Measurements from ENCODE around the gene HNRNPLL. TPM values are rescaled to one million over a fixed set of nuclear protein-coding genes. Genes with fewer than 3 reads are reported as not detected.
"Not testable (repeated sequence)": the region's sequence is repeated elsewhere in the genome, so short reads cannot be mapped to it uniquely, and the experiment has no call there.

The HNRNPLL gene
- total RNA-seq, result 10.6 TPM

DNA sequence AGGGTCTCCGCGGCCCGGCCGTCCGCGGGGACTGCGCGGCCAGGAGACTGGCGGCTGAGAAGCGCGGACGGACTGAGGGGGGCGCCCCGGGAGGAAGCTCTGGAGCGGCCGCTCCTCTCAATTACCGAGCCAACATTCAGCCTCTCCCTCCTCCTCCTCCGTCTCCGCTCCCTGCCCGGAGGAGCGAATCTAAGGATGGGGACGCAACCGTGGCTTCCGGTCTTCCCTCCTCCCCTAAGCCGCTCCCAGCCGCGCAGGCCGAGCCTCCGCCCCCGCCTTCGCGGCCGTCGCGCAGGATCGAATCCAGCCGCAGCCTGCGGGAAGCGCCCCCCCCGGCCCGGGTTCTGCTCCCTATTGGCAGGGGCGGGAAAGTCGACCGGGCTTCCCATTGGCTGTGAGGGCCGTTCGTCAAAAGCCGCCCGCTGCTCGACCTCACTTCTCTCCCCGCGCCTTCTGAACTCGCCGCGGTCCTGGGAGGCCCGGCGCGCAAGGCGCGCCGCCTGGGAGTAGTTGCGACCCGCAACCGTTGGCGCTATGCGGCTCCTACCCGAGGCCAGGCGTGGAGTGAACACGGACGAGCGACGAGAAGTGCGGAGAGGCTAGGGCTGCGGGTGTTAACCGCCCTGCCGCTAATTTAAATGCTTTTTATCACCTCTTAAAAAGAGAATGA is at the start of gene HNRNPLL:
TSS of gene HNRNPLL (minus strand) at position 197 of the 670 bp plus-strand sequence. CDS start 302 bp downstream, outside the sequence.
- TF ChIP-seq, protein P1, sequence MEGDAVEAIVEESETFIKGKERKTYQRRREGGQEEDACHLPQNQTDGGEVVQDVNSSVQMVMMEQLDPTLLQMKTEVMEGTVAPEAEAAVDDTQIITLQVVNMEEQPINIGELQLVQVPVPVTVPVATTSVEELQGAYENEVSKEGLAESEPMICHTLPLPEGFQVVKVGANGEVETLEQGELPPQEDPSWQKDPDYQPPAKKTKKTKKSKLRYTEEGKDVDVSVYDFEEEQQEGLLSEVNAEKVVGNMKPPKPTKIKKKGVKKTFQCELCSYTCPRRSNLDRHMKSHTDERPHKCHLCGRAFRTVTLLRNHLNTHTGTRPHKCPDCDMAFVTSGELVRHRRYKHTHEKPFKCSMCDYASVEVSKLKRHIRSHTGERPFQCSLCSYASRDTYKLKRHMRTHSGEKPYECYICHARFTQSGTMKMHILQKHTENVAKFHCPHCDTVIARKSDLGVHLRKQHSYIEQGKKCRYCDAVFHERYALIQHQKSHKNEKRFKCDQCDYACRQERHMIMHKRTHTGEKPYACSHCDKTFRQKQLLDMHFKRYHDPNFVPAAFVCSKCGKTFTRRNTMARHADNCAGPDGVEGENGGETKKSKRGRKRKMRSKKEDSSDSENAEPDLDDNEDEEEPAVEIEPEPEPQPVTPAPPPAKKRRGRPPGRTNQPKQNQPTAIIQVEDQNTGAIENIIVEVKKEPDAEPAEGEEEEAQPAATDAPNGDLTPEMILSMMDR (IDR thresholded peaks at IDR 0.05), result no peak
- peak within 1 kb of the TSS; percentile 96 to 99 for H3K27ac ChIP-seq
- intact Hi-C loops (cut with DNase I), result loop anchor here (1.0 to 5.0 kb wide), 4 partner anchors 63 to 226 kb away; partner anchors contain the start of genes ATL2, GALM and SRSF7
- H3K4me3 ChIP-seq, result peak within 1 kb of the TSS; percentile 90 to 91
- H3K9me3 ChIP-seq, result no peaks in the 10 kb centered on the region
- H3K27me3 ChIP-seq, result no peaks in the 10 kb centered on the region
- H3K36me3 ChIP-seq, result no peaks in the 10 kb centered on the region
- H3K4me1 ChIP-seq, result peaks cover 4 to 29% of the 10 kb centered on the region in 2 donors
- DNase-seq (ENCODE audit: low spot score in 2 of 2), result peak; percentile 91 to 98

DNA sequence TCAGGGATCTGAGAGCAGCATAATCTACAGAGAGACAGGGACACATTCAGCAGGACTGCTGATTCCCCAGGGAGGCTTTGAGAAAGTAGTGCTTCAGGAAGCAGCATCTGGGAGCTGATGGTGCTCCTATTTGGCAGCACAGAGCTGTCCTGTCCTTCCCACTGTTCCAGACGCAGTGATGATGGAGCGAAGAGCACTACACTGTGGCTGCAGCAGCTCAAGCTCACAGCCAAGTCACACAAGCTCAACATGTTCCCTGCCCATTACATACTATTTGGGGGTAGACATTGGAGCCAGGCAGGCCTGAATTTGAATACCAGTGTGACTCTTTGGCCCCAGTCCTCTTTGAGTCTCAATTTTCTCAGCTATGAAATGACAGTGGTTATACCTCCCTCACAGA is 48.0 kb upstream of the HNRNPLL start:
- TF ChIP-seq, protein P1 (IDR thresholded peaks at IDR 0.05), result no peak
- Histone ChIP-seq H3K27me3 (no peaks in the 10 kb centered on the region), H3K9me3 (no peaks in the 10 kb centered on the region), H3K4me1 (peaks cover 0 to 2% of the 10 kb centered on the region in 2 donors), H3K4me3 (no peak overlapping the region), H3K27ac (peak overlapping the region in 1 of 2 donors; percentile 30), H3K36me3 (no peaks in the 10 kb centered on the region)
- intact Hi-C loops (cut with DNase I), result no loop called here
- DNase-seq (ENCODE audit: low spot score in 2 of 2), result peak in 1 of 2 donors; percentile 50

DNA sequence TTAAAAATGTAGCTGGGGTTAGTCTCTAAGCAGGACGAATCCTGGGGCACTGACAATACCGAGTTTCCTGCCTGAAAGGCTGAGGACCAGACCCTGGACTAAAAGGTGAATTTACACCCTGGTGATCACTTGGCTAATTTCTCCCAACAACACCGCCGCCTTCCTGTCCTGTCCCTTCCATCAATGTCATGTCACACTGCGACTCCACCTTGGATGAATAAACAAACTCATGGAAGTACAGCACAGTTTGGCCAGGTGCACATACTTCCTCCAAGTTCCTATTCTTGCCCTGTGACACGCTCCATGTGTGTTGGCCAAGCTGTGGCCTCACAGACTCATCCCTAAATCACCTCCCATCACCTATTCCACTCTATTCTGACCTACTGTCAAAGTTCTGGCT is 47.3 kb upstream of the HNRNPLL start:
- H3K27ac ChIP-seq, result no peak overlapping the region
- intact Hi-C loops (cut with DNase I), result no loop called here

DNA sequence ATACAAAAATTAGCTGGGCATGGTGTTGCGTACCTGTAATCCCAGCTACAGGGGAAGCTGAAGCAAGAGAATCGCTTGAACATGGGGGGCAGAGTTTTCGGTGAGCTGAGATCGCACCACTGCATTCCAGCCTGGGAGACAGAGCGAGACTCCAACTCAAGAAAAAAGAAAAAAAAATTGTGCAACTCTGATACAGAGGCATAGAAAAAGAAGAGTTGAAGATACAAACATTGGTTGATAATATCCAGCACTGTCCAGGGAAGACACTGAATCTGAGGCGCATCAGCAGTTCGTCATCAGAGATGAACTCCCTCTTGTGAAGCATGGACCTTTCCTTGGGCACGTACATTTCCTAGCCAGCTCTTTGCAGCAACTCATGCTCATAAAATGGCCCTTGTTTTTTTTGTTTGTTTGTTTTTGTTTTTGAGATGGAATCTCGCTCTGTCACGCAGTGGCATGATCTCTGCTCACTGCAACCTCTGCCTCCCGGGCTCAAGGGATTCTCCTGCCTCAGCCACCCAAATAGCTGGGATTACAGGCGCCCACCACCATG is 46.5 kb upstream of the HNRNPLL start:
- intact Hi-C loops (cut with DNase I), result no loop called here
- Histone ChIP-seq H3K36me3 (no peaks in the 10 kb centered on the region), H3K9me3 (no peaks in the 10 kb centered on the region), H3K27ac (no peak overlapping the region), H3K27me3 (no peaks in the 10 kb centered on the region), H3K4me3 (no peak overlapping the region), H3K4me1 (peaks cover 0 to 2% of the 10 kb centered on the region in 2 donors)
- peak in 1 of 2 donors; percentile 18 for DNase-seq (ENCODE audit: low spot score in 2 of 2)
- TF ChIP-seq, protein P1 (IDR thresholded peaks at IDR 0.05), result no peak

More for the DNA sequence above, 47.3 kb upstream of the HNRNPLL start:
- TF ChIP-seq, protein P1 (IDR thresholded peaks at IDR 0.05), result no peak
- peaks cover 0 to 2% of the 10 kb centered on the region in 2 donors for H3K4me1 ChIP-seq
- H3K36me3 ChIP-seq, result no peaks in the 10 kb centered on the region
- no peak overlapping the region for H3K4me3 ChIP-seq
- DNase-seq (ENCODE audit: low spot score in 2 of 2), result peak in 1 of 2 donors; percentile 24
- H3K27me3 ChIP-seq, result no peaks in the 10 kb centered on the region
- no peaks in the 10 kb centered on the region for H3K9me3 ChIP-seq

DNA sequence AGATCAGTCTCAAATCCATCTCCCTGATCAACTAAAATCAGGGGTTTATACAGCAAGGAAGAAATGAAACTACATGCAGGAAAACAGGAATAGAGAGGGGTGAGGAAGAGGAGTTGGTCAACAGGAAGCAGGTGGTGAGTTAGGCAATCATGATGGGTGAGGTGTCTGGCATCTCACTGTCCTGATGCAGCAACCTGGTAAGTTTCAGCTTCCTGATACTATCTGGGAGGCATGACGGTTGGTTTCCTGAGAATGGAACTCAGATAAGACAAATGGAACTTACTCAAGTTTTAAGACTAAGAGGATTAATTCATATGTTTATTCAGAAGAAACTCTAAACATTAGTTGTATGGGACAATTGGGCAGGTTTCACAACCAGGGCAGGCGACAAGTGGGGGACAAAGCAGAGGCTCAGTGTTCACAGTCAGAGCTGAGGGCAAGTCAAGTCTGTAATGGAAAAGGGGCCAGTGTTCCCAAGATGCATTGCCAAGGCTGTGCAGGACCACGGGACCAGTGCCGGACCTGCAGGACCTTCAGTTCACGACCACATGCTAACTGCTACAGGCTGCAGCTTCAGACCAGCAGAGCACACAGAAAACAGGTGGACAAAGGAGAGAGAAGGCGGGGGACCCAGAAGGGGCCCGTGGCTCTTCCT is 45.5 kb upstream of the HNRNPLL start:
- no peaks in the 10 kb centered on the region for H3K36me3 ChIP-seq
- H3K9me3 ChIP-seq, result no peaks in the 10 kb centered on the region
- peaks cover 0 to 2% of the 10 kb centered on the region in 2 donors for H3K4me1 ChIP-seq
- intact Hi-C loops (cut with DNase I), result no loop called here
- H3K27ac ChIP-seq, result no peak overlapping the region
- peak in 1 of 2 donors; percentile 42 for DNase-seq (ENCODE audit: low spot score in 2 of 2)
- H3K27me3 ChIP-seq, result no peaks in the 10 kb centered on the region
- no peak overlapping the region for H3K4me3 ChIP-seq
- TF ChIP-seq, protein P1 (IDR thresholded peaks at IDR 0.05), result no peak

DNA sequence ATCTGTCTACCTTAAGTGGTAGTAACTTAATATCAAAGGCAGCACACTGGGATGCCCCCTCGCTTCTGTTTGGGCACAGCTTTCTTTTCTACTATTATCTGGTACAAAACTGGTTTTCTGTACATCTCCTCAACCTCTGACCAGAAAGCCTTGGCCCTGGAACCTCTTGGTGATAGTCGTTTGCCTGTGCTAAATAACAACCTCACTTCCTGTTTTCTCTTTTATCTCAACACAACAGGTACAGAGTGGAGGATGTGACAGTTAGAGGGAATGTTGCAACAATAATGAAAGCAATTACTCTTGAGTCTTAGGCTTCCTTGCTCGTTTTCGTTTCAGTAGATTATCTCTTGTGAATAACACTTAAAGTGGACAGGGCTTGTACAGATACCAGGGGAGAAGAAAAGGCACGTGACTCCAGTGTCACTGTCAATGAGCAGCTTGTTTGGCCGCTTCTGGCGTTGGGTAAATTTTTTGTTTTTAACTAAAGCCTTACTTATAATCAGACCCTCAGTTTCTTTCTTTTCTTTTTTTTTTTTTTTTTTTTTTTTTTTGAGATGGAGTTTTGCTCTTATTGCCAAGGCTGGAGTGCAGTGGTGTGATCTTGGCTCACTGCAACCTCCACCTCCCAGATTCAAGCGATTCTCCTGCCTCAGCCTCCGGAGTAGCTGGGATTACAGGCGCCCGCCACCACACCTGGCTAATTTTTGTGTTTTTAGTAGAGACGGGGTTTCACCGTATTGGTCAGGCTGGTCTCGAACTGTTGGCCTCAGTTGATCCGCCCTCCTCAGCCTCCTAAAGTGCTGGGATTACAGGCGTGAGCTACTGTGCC is 41.2 kb upstream of the HNRNPLL start:
- H3K4me3 ChIP-seq; H3K27ac ChIP-seq; H3K27me3 ChIP-seq; intact Hi-C loops (cut with DNase I); H3K4me1 ChIP-seq; H3K9me3 ChIP-seq; H3K36me3 ChIP-seq: not testable (repeated sequence)
- DNase-seq (ENCODE audit: low spot score in 2 of 2), result peak in 1 of 2 donors; percentile 25
